ENCODE measurements around the gene ZNHIT1. TPM values are rescaled to one million over a fixed set of nuclear protein-coding genes. Genes with fewer than 3 reads are reported as not detected.

Gene ZNHIT1
- polyA plus RNA-seq, 2 of the 4 experiments (the other 2 are of a cell fraction) = 33.2 to 55.9 TPM

GRCh38 chr7:101237206-101238067, 19.5 kb downstream of the ZNHIT1 start, which contains the start of gene CLDN15:
CLDN15 (minus strand) TSS chr7:101237802; CDS start chr7:101237581, 221 bp downstream.
- POLR2A ChIA-PET = interaction anchor here (1.0 to 1.5 kb wide), 2 partner anchors 15 to 20 kb away, joined by 4 to 5 read pairs; partner anchors contain the start of gene ZNHIT1
- no peaks in the 10 kb centered on the region for H3K9me3 ChIP-seq
- DNase-seq (ENCODE audit: low read depth in 1 of 2, low spot score in 1 of 2) (no peak), FAIRE-seq (no peak), ATAC-seq (no peak)
- CTCF ChIA-PET = interaction anchor here (1.0 to 3.8 kb wide), 6 partner anchors 10 to 94 kb away, joined by 3 to 16 read pairs (median 6); partner anchors contain the start of genes PLOD3 and ZNHIT1
- H3K4me3 ChIP-seq = no peak within 1 kb of the TSS
- no peak within 1 kb of the TSS for H3K27ac ChIP-seq
- H3K4me1 ChIP-seq = no peaks in the 10 kb centered on the region
- no peak for TF ChIP-seq TFCP2L1 (CRISPR knock-in tag; IDR thresholded peaks at IDR 0.05)
- no peak for TF ChIP-seq CEBPB (IDR thresholded peaks at IDR 0.05)
- no peak for TF ChIP-seq ATOH8 (CRISPR knock-in tag; IDR thresholded peaks at IDR 0.05; ENCODE audit: low read depth)
- no peak for TF ChIP-seq KDM5A (IDR thresholded peaks at IDR 0.05)
- no peak for TF ChIP-seq ZC3H11A (IDR thresholded peaks at IDR 0.05)
- no peak for TF ChIP-seq MAZ (IDR thresholded peaks at IDR 0.05; ENCODE audit: borderline replicate concordance, low read depth, low read length)
- TF ChIP-seq ZNF302 (CRISPR knock-in tag; IDR thresholded peaks at IDR 0.05) = no peak
- TF ChIP-seq NFE2L2 (conservative IDR thresholded peaks at IDR 0.05; ENCODE audit: low read length) = no peak
- no peak for TF ChIP-seq HOXB13 (CRISPR knock-in tag; IDR thresholded peaks at IDR 0.05; ENCODE audit: low read depth)
- TF ChIP-seq NR3C1 (IDR thresholded peaks at IDR 0.05) = no peak
- no peak for TF ChIP-seq EHMT2 (IDR thresholded peaks at IDR 0.05; ENCODE audit: low read depth)
- TF ChIP-seq CTCF (IDR thresholded peaks at IDR 0.05) = no peak
- TF ChIP-seq RAD21 (conservative IDR thresholded peaks at IDR 0.05 in 1 of 2, IDR thresholded peaks at IDR 0.05 in 1 of 2) = no peak
- no peak for TF ChIP-seq HOXA7 (CRISPR knock-in tag; IDR thresholded peaks at IDR 0.05)
- TF ChIP-seq REST (IDR thresholded peaks at IDR 0.05) = no peak
- no peak for TF ChIP-seq HMGXB4 (CRISPR knock-in tag; IDR thresholded peaks at IDR 0.05; ENCODE audit: borderline replicate concordance)
- TF ChIP-seq HOXB5 (CRISPR knock-in tag; IDR thresholded peaks at IDR 0.05) = no peak
- no peak for TF ChIP-seq CBX2 (IDR thresholded peaks at IDR 0.05; ENCODE audit: borderline replicate concordance, low read depth)
- TF ChIP-seq SREBF2 (IDR thresholded peaks at IDR 0.05) = no peak
- TF ChIP-seq ZFP36 (IDR thresholded peaks at IDR 0.05; ENCODE audit: borderline replicate concordance, partially characterized antibody) = no peak
- no peak within 1 kb of the TSS for H3K4me2 ChIP-seq
- WGBS (ENCODE audit: missing lambda C conversion rate) = 88% methylated on average over 21 of the region's 31 CpGs
